Neural progenitor cell (in vitro differentiated cells): ENCODE results near the gene PPP1R36.

Experiments used
- EZH2 ChIP-seq: fragments of 200-600 bp; sonication (generic); IDR thresholded peaks from 2 replicates; pipeline ENCODE4 v1.6.1; 2017; ENCODE audit warnings: antibody characterized with exemption, mild to moderate bottlenecking, moderate library complexity
- TF ChIP-seq, protein P1 (sequence below): fragments of 200-600 bp; sonication (generic); IDR thresholded peaks from 2 replicates; pipeline ENCODE4 v1.5.1; 2017; ENCODE audit warnings: antibody characterized with exemption, mild to moderate bottlenecking

DNA sequence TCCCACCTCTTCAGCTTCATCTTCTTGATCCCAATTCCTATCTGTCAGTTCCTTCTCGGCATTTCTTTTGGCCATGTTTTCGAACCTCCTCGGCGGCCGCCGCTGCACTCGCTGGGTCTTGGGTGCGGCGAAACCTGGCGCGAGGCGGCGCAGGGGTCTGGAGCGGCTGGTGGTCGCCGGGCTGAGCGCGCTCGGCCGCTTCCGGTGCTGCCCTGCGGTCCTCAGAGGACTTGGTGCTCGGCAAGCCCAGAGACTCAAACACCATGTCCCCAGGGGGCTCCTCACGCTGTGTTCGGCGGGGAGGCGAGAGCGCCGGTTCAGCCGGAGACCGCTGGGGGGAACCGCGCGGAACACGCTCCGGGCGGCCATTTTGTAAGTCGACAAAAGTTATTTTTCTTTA, 51.8 kb downstream of the PPP1R36 start:
- TF ChIP-seq, protein P1, sequence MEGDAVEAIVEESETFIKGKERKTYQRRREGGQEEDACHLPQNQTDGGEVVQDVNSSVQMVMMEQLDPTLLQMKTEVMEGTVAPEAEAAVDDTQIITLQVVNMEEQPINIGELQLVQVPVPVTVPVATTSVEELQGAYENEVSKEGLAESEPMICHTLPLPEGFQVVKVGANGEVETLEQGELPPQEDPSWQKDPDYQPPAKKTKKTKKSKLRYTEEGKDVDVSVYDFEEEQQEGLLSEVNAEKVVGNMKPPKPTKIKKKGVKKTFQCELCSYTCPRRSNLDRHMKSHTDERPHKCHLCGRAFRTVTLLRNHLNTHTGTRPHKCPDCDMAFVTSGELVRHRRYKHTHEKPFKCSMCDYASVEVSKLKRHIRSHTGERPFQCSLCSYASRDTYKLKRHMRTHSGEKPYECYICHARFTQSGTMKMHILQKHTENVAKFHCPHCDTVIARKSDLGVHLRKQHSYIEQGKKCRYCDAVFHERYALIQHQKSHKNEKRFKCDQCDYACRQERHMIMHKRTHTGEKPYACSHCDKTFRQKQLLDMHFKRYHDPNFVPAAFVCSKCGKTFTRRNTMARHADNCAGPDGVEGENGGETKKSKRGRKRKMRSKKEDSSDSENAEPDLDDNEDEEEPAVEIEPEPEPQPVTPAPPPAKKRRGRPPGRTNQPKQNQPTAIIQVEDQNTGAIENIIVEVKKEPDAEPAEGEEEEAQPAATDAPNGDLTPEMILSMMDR, result no peak
- TF ChIP-seq EZH2, result no peak
